Keratinocyte (primary cell): ENCODE results near the gene CHD2.

Experiments used
- CTCF ChIP-seq, 3 experiments: IDR thresholded peaks in 1 of 3; conservative IDR thresholded peaks in 1 of 3; optimal IDR thresholded peaks in 1 of 3; 2 replicates in 2 of 3; 3 replicates in 1 of 3; pipeline versions ENCODE3 to v1.5.1; 2011; ENCODE audit warnings: low read length in 3 of 3, mild to moderate bottlenecking in 3 of 3, moderate library complexity in 2 of 3, control low read depth in 1 of 3, inconsistent platforms in 1 of 3; ENCODE audit not compliant: insufficient read depth in 2 of 3; ENCODE audit errors: extremely low read depth in 1 of 3
- EZH2 ChIP-seq: IDR thresholded peaks from one replicate; pipeline ENCODE4 v1.6.1; 2012; ENCODE audit warnings: inconsistent platforms, mild to moderate bottlenecking, low read length, moderate library complexity

GRCh38 chr15:92917598-92918407, 17.7 kb downstream of the CHD2 start:
- TF ChIP-seq CTCF (optimal IDR thresholded peaks at IDR 0.05 in 1 of 3, IDR thresholded peaks at IDR 0.05 in 1 of 3, conservative IDR thresholded peaks at IDR 0.05 in 1 of 3; ENCODE audit: extremely low read depth in 1 of 3, insufficient read depth in 2 of 3, low read length in 3 of 3), result peak; percentile 75 to 87 (median 78)
- no peak for TF ChIP-seq EZH2
